Activated B cell treated with CpG ODN at 0.5 μM for 24 hours (primary cell): ENCODE measurements around the gene C4B. TPM values are rescaled to one million over a fixed set of nuclear protein-coding genes. Genes with fewer than 3 reads are reported as not detected.
A peak's percentile ranks its signal among the peaks of the same experiment; 100 is the strongest.
"Not testable (repeated sequence)": the region's sequence is repeated elsewhere in the genome, so short reads cannot be mapped to it uniquely, and the experiment has no call there.

ENCODE experiments used
- ATAC-seq: fragments of 200-7000 bp; cut with Tn5 transposase; one replicate; pipeline ENCODE4 v1.10.0; 2021; ENCODE audit warnings: low read depth, mild to moderate bottlenecking, moderate library complexity
- CTCF ChIA-PET: fragments of 350-600 bp; sonication (Branson Sonifier 250); formaldehyde crosslinking; loops from one replicate; lab custom pipeline; 2021; ENCODE audit warnings: antibody characterized with exemption; lab: Charles Lee
- POLR2A ChIA-PET: fragments of 350-600 bp; sonication (Branson Sonifier 250); formaldehyde crosslinking; loops from one replicate; lab custom pipeline; 2021; ENCODE audit warnings: antibody characterized with exemption; lab: Charles Lee
- DNase-seq: peaks from one replicate; pipeline ENCODE4 v3.0.0; 2022
- H3K27ac Mint-ChIP-seq: one replicate; pipeline ENCODE4 v1.8.0; 2020; ENCODE audit warnings: mixed read lengths
- H3K27me3 Mint-ChIP-seq: one replicate; pipeline ENCODE4 v1.8.0; 2021; ENCODE audit warnings: mixed read lengths
- H3K36me3 Mint-ChIP-seq: one replicate; pipeline ENCODE4 v1.8.0; 2021; ENCODE audit warnings: low read depth, mixed read lengths
- H3K4me1 Mint-ChIP-seq: one replicate; pipeline ENCODE4 v1.8.0; 2021; ENCODE audit warnings: mixed read lengths
- H3K4me3 Mint-ChIP-seq: one replicate; pipeline ENCODE4 v1.8.0; 2020; ENCODE audit warnings: mild to moderate bottlenecking, mixed read lengths
- H3K9me3 Mint-ChIP-seq: one replicate; pipeline ENCODE4 v1.8.0; 2020; ENCODE audit warnings: mixed read lengths
- CTCF ChIP-seq: fragments of 200-600 bp; IDR thresholded peaks from one replicate; pipeline ENCODE4 v1.8.0; 2022; ENCODE audit warnings: antibody characterized with exemption, mild to moderate bottlenecking
- intact Hi-C: fragments of 100-400 bp; cut with micrococcal nuclease; formaldehyde crosslinking; loops from one replicate; pipeline ENCODE4 v1.15.1; 2024
- total RNA-seq: library from RNA; stranded (reverse); gene quantifications from 2 replicates; pipeline ENCODE4 v1.2.3, GENCODE V29; 2022

Gene C4B
- total RNA-seq, 1 donor from 2014 or later = 5.3 TPM

- POLR2A ChIA-PET = no interaction called here
- intact Hi-C loops = loop anchor here (10.0 kb wide), 2 partner anchors 108 to 748 kb away; partner anchors contain the start of genes PPT2 and PRRT1
These were observed 32.0 kb downstream of the C4B start for GRCh38 chr6:32046450-32047083.

GRCh38 chr6:32047084-32047478, 32.5 kb downstream of the C4B start:
- ATAC-seq (no peak), DNase-seq (no peak)
- H3K4me1 Mint-ChIP-seq = peaks cover 4% of the 10 kb centered on the region
- TF ChIP-seq CTCF = no peak
- H3K9me3 Mint-ChIP-seq = no peaks in the 10 kb centered on the region
- intact Hi-C loops = loop anchor here (10.0 kb wide), 2 partner anchors 108 to 748 kb away; partner anchors contain the start of genes PPT2 and PRRT1
- peaks cover 5% of the 10 kb centered on the region for H3K27me3 Mint-ChIP-seq
- H3K27ac Mint-ChIP-seq = no peak overlapping the region
- ChIA-PET POLR2A (no interaction called here), CTCF (interaction anchor here (1.0 kb wide), 1 partner anchor 738 kb away, joined by 3 read pairs; no protein-coding TSS in a partner anchor)
- H3K4me3 Mint-ChIP-seq = no peak overlapping the region
- H3K36me3 Mint-ChIP-seq = no peaks in the 10 kb centered on the region

More at GRCh38 chr6:32046450-32047083, 32.0 kb downstream of the C4B start:
- H3K4me3 Mint-ChIP-seq = no peak overlapping the region
- CTCF ChIA-PET = interaction anchor here (1.0 kb wide), 1 partner anchor 739 kb away, joined by 3 read pairs; no protein-coding TSS in a partner anchor
- peaks cover 5% of the 10 kb centered on the region for H3K27me3 Mint-ChIP-seq
- peaks cover 4% of the 10 kb centered on the region for H3K4me1 Mint-ChIP-seq
- no peaks in the 10 kb centered on the region for H3K36me3 Mint-ChIP-seq
- H3K9me3 Mint-ChIP-seq = no peaks in the 10 kb centered on the region
- no peak for TF ChIP-seq CTCF
- ATAC-seq = no peak
- no peak for DNase-seq
- H3K27ac Mint-ChIP-seq = no peak overlapping the region

GRCh38 chr6:32047539-32047854, 32.9 kb downstream of the C4B start:
- H3K4me1 Mint-ChIP-seq = peaks cover 4% of the 10 kb centered on the region
- POLR2A ChIA-PET = no interaction called here
- no peak for ATAC-seq
- no peak overlapping the region for H3K4me3 Mint-ChIP-seq
- TF ChIP-seq CTCF = no peak
- no peaks in the 10 kb centered on the region for H3K36me3 Mint-ChIP-seq
- no peaks in the 10 kb centered on the region for H3K9me3 Mint-ChIP-seq
- H3K27ac Mint-ChIP-seq = no peak overlapping the region
- no peak for DNase-seq
- CTCF ChIA-PET = interaction anchor here (0.7 to 1.0 kb wide), 3 partner anchors 19 to 738 kb away, joined by 3 read pairs; no protein-coding TSS in a partner anchor
- intact Hi-C loops = loop anchor here (10.0 kb wide), 2 partner anchors 107 to 747 kb away; partner anchors contain the start of genes PPT2 and PRRT1
- peaks cover 5% of the 10 kb centered on the region for H3K27me3 Mint-ChIP-seq

- Mint-ChIP-seq H3K9me3 (no peaks in the 10 kb centered on the region), H3K27me3 (peaks cover 7% of the 10 kb centered on the region), H3K27ac (no peak overlapping the region), H3K36me3 (no peaks in the 10 kb centered on the region), H3K4me1 (peaks cover 4% of the 10 kb centered on the region), H3K4me3 (no peak overlapping the region)
- ChIA-PET POLR2A (interaction anchor here (0.5 kb wide), 2 partner anchors 17 to 109 kb away, joined by 3 read pairs; no protein-coding TSS in a partner anchor), CTCF (interaction anchor here (0.7 to 1.0 kb wide), 2 partner anchors 19 to 96 kb away, joined by 3 read pairs; no protein-coding TSS in a partner anchor)
- ATAC-seq (peak; percentile 92), DNase-seq (peak; percentile 71)
- no peak for TF ChIP-seq CTCF
- intact Hi-C loops = loop anchor here (10.0 kb wide), 2 partner anchors 107 to 747 kb away; partner anchors contain the start of genes PPT2 and PRRT1
These were observed 33.5 kb downstream of the C4B start for GRCh38 chr6:32047855-32048766.

GRCh38 chr6:32049149-32049548, 34.6 kb downstream of the C4B start:
- CTCF ChIA-PET, H3K4me1 Mint-ChIP-seq, POLR2A ChIA-PET, DNase-seq, H3K27me3 Mint-ChIP-seq, ATAC-seq, H3K4me3 Mint-ChIP-seq, H3K9me3 Mint-ChIP-seq, H3K36me3 Mint-ChIP-seq, H3K27ac Mint-ChIP-seq: not testable (repeated sequence)
- intact Hi-C loops = loop anchor here (10.0 kb wide), 2 partner anchors 106 to 746 kb away; partner anchors contain the start of genes PPT2 and PRRT1

- H3K36me3 Mint-ChIP-seq, H3K9me3 Mint-ChIP-seq, ATAC-seq, DNase-seq, H3K4me3 Mint-ChIP-seq, POLR2A ChIA-PET, CTCF ChIA-PET, H3K27me3 Mint-ChIP-seq, H3K27ac Mint-ChIP-seq, H3K4me1 Mint-ChIP-seq: not testable (repeated sequence)
- intact Hi-C loops = loop anchor here (10.0 kb wide), 2 partner anchors 105 to 745 kb away; partner anchors contain the start of genes PPT2 and PRRT1
These were observed 35.1 kb downstream of the C4B start for GRCh38 chr6:32049736-32050135.
